A673 (cell line): ENCODE measurements around the gene MACROH2A2. TPM values are rescaled to one million over a fixed set of nuclear protein-coding genes. Genes with fewer than 3 reads are reported as not detected.

Experiments
- BruUV-seq: library from RNA; stranded (reverse); fragments of 400-500 nt; replicated peaks from 2 replicates; lab custom pipeline; 2021; lab: Mats Ljungman, UMichigan
- CTCF ChIA-PET: fragments of 300-600 bp; sonication (Branson Sonifier 250); formaldehyde crosslinking; loops from one replicate; lab custom pipeline; 2022; ENCODE audit warnings: antibody characterized with exemption; lab: Charles Lee
- POLR2A ChIA-PET: fragments of 300-600 bp; sonication (Branson Sonifier 250); formaldehyde crosslinking; loops from one replicate; lab custom pipeline; 2022; ENCODE audit warnings: antibody characterized with exemption; ENCODE audit not compliant: low non-redundant PET; lab: Charles Lee
- DNase-seq: peaks from one replicate; pipeline ENCODE4 v3.0.0-alpha.2; 2015; ENCODE audit warnings: low spot score
- H3K27ac ChIP-seq: fragments of 200-600 bp; sonication (generic); 2 replicates; pipeline ENCODE4 v1.5.1; 2016; ENCODE audit warnings: mixed run types, low read depth, mild to moderate bottlenecking, mixed read lengths, antibody characterized with exemption, low read length; ENCODE audit not compliant: poor library complexity, severe bottlenecking
- H3K27me3 ChIP-seq: fragments of 200-600 bp; sonication (generic); replicated peaks from 2 replicates; pipeline ENCODE4 v1.6.1; 2017; ENCODE audit warnings: mixed run types, low read depth, mild to moderate bottlenecking, mixed read lengths, antibody characterized with exemption, low read length; ENCODE audit not compliant: insufficient read depth, poor library complexity
- H3K36me3 ChIP-seq: fragments of 200-600 bp; sonication (generic); 2 replicates; pipeline ENCODE4 v1.6.1; 2016; ENCODE audit warnings: mixed run types, mild to moderate bottlenecking, mixed read lengths, antibody characterized with exemption, low read length; ENCODE audit not compliant: insufficient read depth, poor library complexity, severe bottlenecking
- H3K4me1 ChIP-seq: fragments of 200-600 bp; sonication (generic); 2 replicates; pipeline ENCODE4 v1.6.1; 2017; ENCODE audit warnings: mixed run types, mild to moderate bottlenecking, mixed read lengths, antibody characterized with exemption, low read length; ENCODE audit not compliant: insufficient read depth, poor library complexity, severe bottlenecking
- H3K4me3 ChIP-seq: fragments of 200-600 bp; sonication (generic); 2 replicates; pipeline ENCODE4 v1.5.1; 2016; ENCODE audit warnings: low read depth, mixed run types, mild to moderate bottlenecking, mixed read lengths, low read length; ENCODE audit not compliant: poor library complexity, severe bottlenecking
- H3K9me3 ChIP-seq: fragments of 200-600 bp; sonication (generic); 2 replicates; pipeline ENCODE4 v1.6.1; 2016; ENCODE audit warnings: mixed run types, low read depth, mild to moderate bottlenecking, mixed read lengths, antibody characterized with exemption, low read length; ENCODE audit not compliant: poor library complexity, severe bottlenecking
- EZH2 ChIP-seq: fragments of 200-600 bp; sonication (generic); IDR thresholded peaks from 2 replicates; pipeline ENCODE4 v1.6.1; 2017; ENCODE audit warnings: borderline replicate concordance, low read depth, mild to moderate bottlenecking, mixed read lengths, antibody characterized with exemption, low read length; ENCODE audit not compliant: poor library complexity, severe bottlenecking
- intact Hi-C: fragments of 100-400 bp; cut with micrococcal nuclease; formaldehyde crosslinking; loops from one replicate; pipeline ENCODE4 v1.10.0; 2022; ENCODE audit not compliant: unreplicated experiment
- total RNA-seq: library from RNA; stranded (reverse); gene quantifications from 2 replicates; pipeline ENCODE4 v1.2.3, GENCODE V29; 2021
- TF ChIP-seq, protein P1 (sequence below): fragments of 300-800, 200-600 bp; sonication (generic); conservative IDR thresholded peaks from 2 replicates; pipeline ENCODE4 v1.5.1; 2017; ENCODE audit warnings: low read depth, mild to moderate bottlenecking, antibody characterized with exemption, low read length, moderate library complexity, mixed read lengths

MACROH2A2 gene
- total RNA-seq, 1 experiment from 2014 or later = 301 TPM

DNA sequence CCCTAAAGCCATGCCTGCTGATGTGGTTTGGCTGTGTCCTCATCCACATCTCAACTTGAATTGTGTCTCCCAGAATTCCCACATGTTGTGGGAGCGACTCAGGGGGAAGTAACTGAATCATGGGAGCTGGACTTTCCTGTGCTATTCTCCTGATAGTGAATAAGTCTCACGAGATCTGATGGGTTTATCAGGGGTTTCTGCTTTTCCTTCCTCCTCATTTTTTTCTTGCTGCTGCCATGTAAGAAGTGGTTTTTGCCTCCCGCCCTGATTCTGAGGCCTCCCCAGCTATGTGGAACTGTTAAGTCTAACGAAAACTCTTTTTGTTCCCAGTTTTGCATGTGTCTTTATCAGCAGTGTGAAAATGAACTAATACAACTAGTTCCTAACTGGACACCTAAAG, 11.8 kb downstream of the MACROH2A2 start:
- intact Hi-C loops = no loop called here
- DNase-seq = no peak
- Histone ChIP-seq H3K27me3 (no peaks in the 10 kb centered on the region), H3K4me1 (peaks cover 57% of the 10 kb centered on the region), H3K36me3 (peaks cover 42% of the 10 kb centered on the region), H3K4me3 (no peak overlapping the region), H3K27ac (peak overlapping the region; percentile 45), H3K9me3 (no peaks in the 10 kb centered on the region)
- no TSS peak for BruUV-seq
- CTCF ChIA-PET = no interaction called here
- TF ChIP-seq, protein P1, sequence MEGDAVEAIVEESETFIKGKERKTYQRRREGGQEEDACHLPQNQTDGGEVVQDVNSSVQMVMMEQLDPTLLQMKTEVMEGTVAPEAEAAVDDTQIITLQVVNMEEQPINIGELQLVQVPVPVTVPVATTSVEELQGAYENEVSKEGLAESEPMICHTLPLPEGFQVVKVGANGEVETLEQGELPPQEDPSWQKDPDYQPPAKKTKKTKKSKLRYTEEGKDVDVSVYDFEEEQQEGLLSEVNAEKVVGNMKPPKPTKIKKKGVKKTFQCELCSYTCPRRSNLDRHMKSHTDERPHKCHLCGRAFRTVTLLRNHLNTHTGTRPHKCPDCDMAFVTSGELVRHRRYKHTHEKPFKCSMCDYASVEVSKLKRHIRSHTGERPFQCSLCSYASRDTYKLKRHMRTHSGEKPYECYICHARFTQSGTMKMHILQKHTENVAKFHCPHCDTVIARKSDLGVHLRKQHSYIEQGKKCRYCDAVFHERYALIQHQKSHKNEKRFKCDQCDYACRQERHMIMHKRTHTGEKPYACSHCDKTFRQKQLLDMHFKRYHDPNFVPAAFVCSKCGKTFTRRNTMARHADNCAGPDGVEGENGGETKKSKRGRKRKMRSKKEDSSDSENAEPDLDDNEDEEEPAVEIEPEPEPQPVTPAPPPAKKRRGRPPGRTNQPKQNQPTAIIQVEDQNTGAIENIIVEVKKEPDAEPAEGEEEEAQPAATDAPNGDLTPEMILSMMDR = no peak
- TF ChIP-seq EZH2 = no peak
- POLR2A ChIA-PET = no interaction called here

DNA sequence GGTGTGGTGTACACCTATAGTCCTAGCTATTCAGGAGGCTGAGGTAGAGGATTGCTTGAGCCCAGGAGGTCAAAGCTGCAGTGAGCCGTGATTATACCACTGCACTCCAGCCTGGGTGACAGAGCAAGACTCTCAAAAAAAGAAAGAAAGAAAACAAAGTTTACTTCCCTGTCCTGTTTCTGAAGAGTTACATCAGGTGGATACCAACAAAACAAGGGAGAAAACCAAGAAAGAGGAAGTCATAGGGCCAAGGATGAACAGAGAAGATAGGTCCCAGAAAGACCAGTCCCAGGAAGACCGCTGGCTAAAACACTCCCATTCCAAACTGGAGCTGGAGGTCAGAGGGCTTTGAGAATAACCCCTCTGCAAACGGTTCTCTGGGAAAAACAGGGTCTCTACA, 13.5 kb downstream of the MACROH2A2 start:
- POLR2A ChIA-PET = no interaction called here
- CTCF ChIA-PET = no interaction called here
- no peak for DNase-seq
- intact Hi-C loops = no loop called here
- Histone ChIP-seq H3K27me3 (no peaks in the 10 kb centered on the region), H3K27ac (no peak overlapping the region), H3K9me3 (no peaks in the 10 kb centered on the region), H3K4me1 (peaks cover 44% of the 10 kb centered on the region), H3K36me3 (peaks cover 42% of the 10 kb centered on the region), H3K4me3 (no peak overlapping the region)
- TF ChIP-seq, protein P1 = no peak
- TF ChIP-seq EZH2 = no peak
- no TSS peak for BruUV-seq

DNA sequence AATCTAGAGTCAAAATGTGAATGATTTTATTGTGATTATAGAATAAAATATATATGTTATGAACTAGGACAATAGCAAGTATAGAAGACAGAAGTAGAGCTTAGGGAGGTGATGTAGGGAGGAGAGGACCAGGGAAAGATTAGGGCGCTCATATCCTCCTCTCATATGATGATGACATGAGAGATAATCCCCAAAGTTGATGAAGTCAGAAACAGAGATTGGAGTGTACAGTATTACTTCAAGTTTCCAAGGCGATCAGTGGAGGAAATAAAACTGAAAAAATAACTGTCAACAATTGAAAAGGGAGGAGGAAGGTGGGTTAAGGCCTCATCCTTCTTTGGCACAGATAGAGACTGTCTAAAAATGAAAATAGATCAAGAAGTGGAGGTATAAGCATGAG, 14.9 kb downstream of the MACROH2A2 start:
- CTCF ChIA-PET = no interaction called here
- intact Hi-C loops = no loop called here
- Histone ChIP-seq H3K36me3 (peaks cover 42% of the 10 kb centered on the region), H3K4me3 (no peak overlapping the region), H3K4me1 (peaks cover 30% of the 10 kb centered on the region), H3K27ac (no peak overlapping the region), H3K27me3 (no peaks in the 10 kb centered on the region), H3K9me3 (no peaks in the 10 kb centered on the region)
- TF ChIP-seq, protein P1 = no peak
- TF ChIP-seq EZH2 = no peak
- BruUV-seq = no TSS peak
- no peak for DNase-seq
- POLR2A ChIA-PET = no interaction called here
